Measurements from ENCODE around the gene TMEM221. TPM values are rescaled to one million over a fixed set of nuclear protein-coding genes. Genes with fewer than 3 reads are reported as not detected.
A peak's percentile ranks its signal among the peaks of the same experiment; 100 is the strongest.

Gene TMEM221
- total and polyA plus RNA-seq, 7 donors: 0.23 to 1.8 (median 1.0) TPM; not detected in 3

DNA sequence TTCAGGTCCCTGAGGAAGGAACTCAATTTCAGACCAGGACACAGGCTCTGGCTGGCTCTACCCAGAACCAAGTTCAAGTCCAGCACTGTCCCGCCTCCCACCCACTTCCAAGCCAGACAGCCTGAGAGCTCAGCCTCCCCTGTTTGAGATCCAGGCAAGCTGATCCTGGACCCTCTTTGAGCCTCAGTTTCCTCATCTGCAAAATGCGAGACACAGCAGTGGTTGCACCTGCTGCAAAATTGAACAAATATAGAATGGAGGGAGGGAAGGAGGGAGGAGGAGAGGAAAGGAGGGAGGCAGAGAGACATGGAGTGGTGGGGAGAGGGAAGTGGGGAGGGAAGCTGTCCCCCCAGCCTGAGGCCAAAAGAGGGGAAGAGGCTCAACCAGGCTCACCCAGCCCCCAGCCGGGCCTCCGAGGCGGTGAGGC is 751 bp downstream of the TMEM221 start:
- TF ChIP-seq, protein P1, sequence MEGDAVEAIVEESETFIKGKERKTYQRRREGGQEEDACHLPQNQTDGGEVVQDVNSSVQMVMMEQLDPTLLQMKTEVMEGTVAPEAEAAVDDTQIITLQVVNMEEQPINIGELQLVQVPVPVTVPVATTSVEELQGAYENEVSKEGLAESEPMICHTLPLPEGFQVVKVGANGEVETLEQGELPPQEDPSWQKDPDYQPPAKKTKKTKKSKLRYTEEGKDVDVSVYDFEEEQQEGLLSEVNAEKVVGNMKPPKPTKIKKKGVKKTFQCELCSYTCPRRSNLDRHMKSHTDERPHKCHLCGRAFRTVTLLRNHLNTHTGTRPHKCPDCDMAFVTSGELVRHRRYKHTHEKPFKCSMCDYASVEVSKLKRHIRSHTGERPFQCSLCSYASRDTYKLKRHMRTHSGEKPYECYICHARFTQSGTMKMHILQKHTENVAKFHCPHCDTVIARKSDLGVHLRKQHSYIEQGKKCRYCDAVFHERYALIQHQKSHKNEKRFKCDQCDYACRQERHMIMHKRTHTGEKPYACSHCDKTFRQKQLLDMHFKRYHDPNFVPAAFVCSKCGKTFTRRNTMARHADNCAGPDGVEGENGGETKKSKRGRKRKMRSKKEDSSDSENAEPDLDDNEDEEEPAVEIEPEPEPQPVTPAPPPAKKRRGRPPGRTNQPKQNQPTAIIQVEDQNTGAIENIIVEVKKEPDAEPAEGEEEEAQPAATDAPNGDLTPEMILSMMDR (IDR thresholded peaks at IDR 0.05): no peak
- TF ChIP-seq POLR2A (IDR thresholded peaks at IDR 0.05): no peak
- H3K36me3 ChIP-seq: no peaks in the 10 kb centered on the region
- peaks cover 0 to 14% (median 8%) of the 10 kb centered on the region in 4 donors for H3K4me1 ChIP-seq
- peak overlapping the region in 1 of 4 donors; percentile 48 for H3K27ac ChIP-seq
- no peaks in the 10 kb centered on the region for H3K9me3 ChIP-seq
- 22 to 35% methylated on average over 5 of the region's 5 CpGs for WGBS, 2 donors
- intact Hi-C loops (cut with DNase I): no loop called here
- H3K27me3 ChIP-seq: no peaks in the 10 kb centered on the region
- DNase-seq: no peak
- peak overlapping the region in 3 of 4 donors; percentile 41 to 62 (median 58) for H3K4me3 ChIP-seq

DNA sequence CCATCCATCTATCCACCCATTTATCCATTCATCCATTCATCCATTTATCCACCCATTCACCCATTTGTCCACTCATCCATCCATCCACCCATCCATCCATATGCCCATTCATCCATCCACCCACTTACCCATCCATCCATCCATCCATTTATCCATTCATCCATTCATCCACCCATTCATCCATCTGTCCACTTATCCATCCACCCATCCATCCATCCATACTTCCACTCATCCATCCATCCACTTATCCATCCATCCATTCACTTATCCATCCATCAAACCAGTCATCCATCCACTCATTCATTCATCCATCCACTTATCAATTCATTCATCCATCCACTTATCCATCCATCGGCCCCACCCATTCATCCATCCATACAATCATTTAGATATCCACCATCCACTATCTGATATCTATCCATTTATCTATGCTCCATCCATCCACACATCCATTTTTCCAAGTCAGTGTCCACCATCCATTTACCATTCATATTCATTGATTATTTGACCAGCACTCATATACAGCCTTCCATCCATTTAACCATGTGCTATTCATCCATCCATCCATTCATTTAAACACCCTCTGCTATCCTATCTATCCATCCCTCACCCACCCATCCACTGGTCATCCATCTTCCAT is 2.8 kb downstream of the TMEM221 start:
- Histone ChIP-seq H3K27me3 (no peaks in the 10 kb centered on the region), H3K36me3 (no peaks in the 10 kb centered on the region), H3K4me3 (no peak overlapping the region), H3K4me1 (peaks cover 0 to 14% (median 8%) of the 10 kb centered on the region in 4 donors), H3K9me3 (no peaks in the 10 kb centered on the region), H3K27ac (no peak overlapping the region)
- intact Hi-C loops (cut with DNase I): no loop called here
- DNase-seq: no peak
- 97% methylated on average over 1 of the region's 1 CpG for WGBS, 2 donors
- TF ChIP-seq POLR2A (IDR thresholded peaks at IDR 0.05) (no peak), POLR2AphosphoS5 (IDR thresholded peaks at IDR 0.05) (no peak), EP300 (IDR thresholded peaks at IDR 0.05) (no peak)
- TF ChIP-seq, protein P1 (IDR thresholded peaks at IDR 0.05): no peak

DNA sequence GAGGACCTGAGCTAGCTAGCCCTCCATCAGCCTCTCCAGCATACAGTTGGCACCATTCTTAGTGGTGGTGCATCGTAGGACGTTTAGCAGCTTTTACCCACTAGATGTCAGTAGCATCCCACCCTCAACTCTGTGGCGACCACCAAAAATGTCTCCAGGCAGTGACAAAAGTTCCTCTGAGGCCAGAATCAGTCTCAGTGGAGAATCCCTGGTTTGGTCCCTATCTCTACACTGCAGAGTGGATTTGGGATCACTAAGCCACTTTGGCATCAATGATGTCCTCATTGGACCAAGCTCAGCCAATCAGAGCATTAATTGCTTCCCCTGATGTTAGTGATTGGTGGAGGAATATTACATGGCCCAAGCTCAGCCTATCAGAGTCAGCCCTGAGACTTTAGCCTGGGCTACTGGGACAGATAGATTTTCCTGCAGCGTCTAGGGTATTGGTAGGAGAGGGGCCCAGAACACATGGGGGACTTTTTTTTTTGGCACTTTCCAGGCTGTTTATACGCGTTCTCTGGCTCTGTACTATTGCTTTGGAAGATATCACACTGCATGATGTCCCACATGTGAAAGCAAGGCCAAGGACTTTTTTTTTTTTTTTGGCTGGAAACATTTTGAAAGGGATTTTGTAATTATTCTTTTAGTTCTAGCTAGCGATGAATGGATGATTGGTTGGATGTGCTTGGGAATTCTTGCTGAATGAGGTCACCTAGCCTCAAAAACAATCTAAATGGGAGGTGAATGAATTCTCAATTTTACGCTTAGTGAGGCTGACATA is 7.0 kb downstream of the TMEM221 start:
- 59 to 69% methylated on average over 8 of the region's 8 CpGs for WGBS, 2 donors
- TF ChIP-seq POLR2A (IDR thresholded peaks at IDR 0.05) (no peak), POLR2AphosphoS5 (IDR thresholded peaks at IDR 0.05) (no peak), EP300 (IDR thresholded peaks at IDR 0.05) (no peak)
- TF ChIP-seq, protein P1 (IDR thresholded peaks at IDR 0.05): peak in 1 of 4 experiments; percentile 16
- no peaks in the 10 kb centered on the region for H3K36me3 ChIP-seq
- no peak for DNase-seq
- H3K4me3 ChIP-seq: no peak overlapping the region
- H3K27me3 ChIP-seq: no peaks in the 10 kb centered on the region
- H3K4me1 ChIP-seq: no peaks in the 10 kb centered on the region
- H3K27ac ChIP-seq: peak overlapping the region in 1 of 4 donors; percentile 7
- intact Hi-C loops (cut with DNase I): no loop called here
- H3K9me3 ChIP-seq: no peaks in the 10 kb centered on the region

DNA sequence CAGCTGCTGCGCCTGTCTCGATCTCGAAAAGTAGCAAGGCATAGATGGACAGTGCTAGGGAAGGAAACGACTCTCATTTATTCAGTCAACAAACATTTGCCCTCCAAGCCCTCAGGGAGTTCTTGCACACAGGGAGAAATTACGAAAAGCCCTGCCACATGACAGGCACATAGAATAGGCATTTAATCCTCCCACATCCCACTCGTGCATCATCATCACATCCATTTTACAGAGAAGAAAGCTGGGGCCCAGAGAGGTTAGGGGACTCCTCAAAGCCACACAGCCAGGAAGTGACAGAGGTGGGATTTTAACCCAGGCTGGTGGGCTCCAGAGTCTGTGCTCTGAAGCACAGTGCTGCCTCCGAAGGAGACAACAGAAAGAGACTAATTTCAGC is 11.6 kb downstream of the TMEM221 start:
- no peak for DNase-seq
- H3K4me1 ChIP-seq: no peaks in the 10 kb centered on the region
- H3K27ac ChIP-seq: no peak overlapping the region
- H3K36me3 ChIP-seq: no peaks in the 10 kb centered on the region
- intact Hi-C loops (cut with DNase I): no loop called here
- no peaks in the 10 kb centered on the region for H3K27me3 ChIP-seq
- H3K9me3 ChIP-seq: no peaks in the 10 kb centered on the region
- WGBS, 2 donors: 82 to 88% methylated on average over 7 of the region's 7 CpGs
- TF ChIP-seq POLR2AphosphoS5 (IDR thresholded peaks at IDR 0.05) (no peak), EP300 (IDR thresholded peaks at IDR 0.05) (no peak), POLR2A (IDR thresholded peaks at IDR 0.05) (no peak)
- TF ChIP-seq, protein P1 (IDR thresholded peaks at IDR 0.05): no peak
- H3K4me3 ChIP-seq: no peak overlapping the region

All from sigmoid colon (tissue), 7 donors.